GM12801 (cell line): ENCODE measurements around the gene CERT1.

Experiments used
- TF ChIP-seq, protein P1 (sequence below): IDR thresholded peaks from one replicate; pipeline ENCODE4 v1.5.1; 2011; ENCODE audit warnings: control low read depth; ENCODE audit not compliant: insufficient read length; ENCODE audit errors: extremely low read depth

Gene CERT1

DNA sequence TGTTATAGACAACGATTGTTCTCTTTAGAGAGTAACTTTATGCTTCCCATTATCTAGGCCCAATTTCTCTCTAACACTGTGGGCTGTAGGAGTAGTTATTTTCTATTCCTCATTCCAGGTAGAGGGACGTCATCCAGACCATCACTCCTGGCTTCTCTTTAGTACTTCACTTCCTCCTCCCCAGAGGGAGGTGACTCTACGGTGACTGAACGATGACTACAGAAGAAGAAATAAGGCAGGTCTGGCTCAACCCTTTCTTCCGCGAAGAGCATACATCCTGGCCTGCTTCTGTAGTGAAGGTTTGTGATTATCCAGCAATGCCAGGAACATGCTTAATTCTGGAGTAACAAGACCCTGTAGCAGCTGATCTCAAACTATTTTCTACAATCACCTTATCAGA, 123.6 kb downstream of the CERT1 start:
- TF ChIP-seq, protein P1, sequence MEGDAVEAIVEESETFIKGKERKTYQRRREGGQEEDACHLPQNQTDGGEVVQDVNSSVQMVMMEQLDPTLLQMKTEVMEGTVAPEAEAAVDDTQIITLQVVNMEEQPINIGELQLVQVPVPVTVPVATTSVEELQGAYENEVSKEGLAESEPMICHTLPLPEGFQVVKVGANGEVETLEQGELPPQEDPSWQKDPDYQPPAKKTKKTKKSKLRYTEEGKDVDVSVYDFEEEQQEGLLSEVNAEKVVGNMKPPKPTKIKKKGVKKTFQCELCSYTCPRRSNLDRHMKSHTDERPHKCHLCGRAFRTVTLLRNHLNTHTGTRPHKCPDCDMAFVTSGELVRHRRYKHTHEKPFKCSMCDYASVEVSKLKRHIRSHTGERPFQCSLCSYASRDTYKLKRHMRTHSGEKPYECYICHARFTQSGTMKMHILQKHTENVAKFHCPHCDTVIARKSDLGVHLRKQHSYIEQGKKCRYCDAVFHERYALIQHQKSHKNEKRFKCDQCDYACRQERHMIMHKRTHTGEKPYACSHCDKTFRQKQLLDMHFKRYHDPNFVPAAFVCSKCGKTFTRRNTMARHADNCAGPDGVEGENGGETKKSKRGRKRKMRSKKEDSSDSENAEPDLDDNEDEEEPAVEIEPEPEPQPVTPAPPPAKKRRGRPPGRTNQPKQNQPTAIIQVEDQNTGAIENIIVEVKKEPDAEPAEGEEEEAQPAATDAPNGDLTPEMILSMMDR: no peak

- TF ChIP-seq, protein P1: no peak
Measured at GRCh38 chr5:75384218-75384617, 127.2 kb downstream of the CERT1 start.

GRCh38 chr5:75381456-75381855, 130.0 kb downstream of the CERT1 start:
- TF ChIP-seq, protein P1: no peak

DNA sequence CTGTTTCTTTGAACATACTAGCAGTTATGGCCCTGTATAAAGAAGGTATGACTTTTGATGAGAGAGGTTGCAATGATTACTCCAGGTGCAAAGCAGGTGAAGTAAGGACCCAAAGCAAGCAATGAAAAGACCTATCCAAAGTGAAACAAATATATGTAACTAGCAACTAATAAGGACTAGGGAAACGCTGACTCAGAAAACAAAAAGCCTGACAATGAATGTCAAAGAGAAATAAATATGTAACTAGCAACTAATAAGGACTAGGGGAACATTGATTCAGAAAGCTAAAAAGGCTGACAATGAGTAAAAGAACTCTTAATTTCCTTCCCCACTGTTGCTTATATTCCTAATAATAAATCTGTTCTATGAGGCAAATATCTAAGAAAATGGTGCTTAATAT, 131.3 kb downstream of the CERT1 start:
- TF ChIP-seq, protein P1: no peak

DNA sequence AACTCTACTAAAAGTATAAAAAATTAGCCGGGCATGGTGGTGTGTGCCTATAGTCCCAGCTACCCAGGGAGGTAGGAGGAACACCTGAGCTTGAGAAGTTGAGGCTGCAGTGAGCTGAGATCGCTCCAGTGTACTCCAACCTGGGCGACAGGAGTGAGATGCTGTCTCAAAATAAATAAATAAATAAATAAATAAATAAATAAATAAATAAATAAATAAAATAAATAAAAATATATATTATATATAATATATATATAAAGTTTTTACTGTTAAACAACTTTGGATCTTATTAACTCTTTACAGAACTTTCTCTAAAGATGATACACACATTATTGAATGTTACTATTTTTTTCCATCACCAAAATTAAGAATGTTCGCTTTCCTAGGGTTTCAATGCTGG, 136.0 kb downstream of the CERT1 start:
- TF ChIP-seq, protein P1: no peak

DNA sequence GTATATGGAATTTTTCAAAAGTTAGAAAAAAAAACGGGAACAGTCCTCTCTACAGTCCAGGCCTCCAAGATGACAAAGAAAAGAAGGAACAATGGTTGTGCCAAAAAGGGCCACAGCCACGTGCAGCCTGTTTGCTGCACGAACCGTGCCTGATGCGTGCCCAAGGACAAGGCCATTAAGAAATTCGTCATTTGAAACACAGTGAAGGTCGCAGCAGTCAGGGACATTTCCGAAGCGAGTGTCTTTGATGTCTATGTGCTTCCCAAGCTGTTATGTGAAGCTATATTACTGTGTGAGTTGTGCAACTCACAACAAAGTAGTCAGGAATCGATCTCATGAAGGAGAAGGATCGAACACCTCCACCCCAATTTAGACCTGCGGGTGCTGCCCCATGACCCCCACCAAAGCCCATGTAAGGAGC, 137.0 kb downstream of the CERT1 start:
- TF ChIP-seq, protein P1: no peak

- TF ChIP-seq, protein P1: no peak
Measured at GRCh38 chr5:75373862-75374261, 137.6 kb downstream of the CERT1 start.

DNA sequence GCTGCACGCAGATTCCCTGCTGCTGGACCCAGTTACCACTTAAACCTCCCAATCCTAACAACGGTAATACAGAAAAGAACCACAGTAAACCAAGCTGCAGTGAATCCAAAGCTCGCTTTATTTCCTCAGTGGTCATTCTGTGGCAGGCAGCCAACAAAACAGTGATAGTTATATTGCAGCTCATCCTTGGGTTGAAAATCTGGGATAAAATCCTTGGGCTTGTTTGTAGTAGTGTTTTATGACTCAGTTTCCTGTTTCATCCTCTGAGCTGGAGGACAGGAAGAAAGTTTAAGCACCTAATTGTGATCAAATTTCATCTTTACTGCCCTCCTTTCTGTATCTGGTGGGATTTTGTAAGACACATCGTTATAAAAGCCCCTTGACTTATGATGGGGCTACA, 143.0 kb downstream of the CERT1 start:
- TF ChIP-seq, protein P1: no peak
